Panc1 (cell line): ENCODE data around the gene AKAP11. TPM values are rescaled to one million over a fixed set of nuclear protein-coding genes. Genes with fewer than 3 reads are reported as not detected.

Source experiments
- ATAC-seq: fragments of 200-7000 bp; cut with Tn5 transposase; 2 replicates; pipeline ENCODE4 v1.9.1; 2020; ENCODE audit warnings: mild to moderate bottlenecking, moderate library complexity
- BruUV-seq: library from RNA; stranded (reverse); fragments of 400-500 nt; replicated peaks from 2 replicates; lab custom pipeline; 2021; lab: Mats Ljungman, UMichigan
- CTCF ChIA-PET: fragments of 300-600 bp; sonication (Branson Sonifier 250); formaldehyde crosslinking; loops from one replicate; lab custom pipeline; 2022; ENCODE audit warnings: antibody characterized with exemption; lab: Charles Lee
- POLR2A ChIA-PET: fragments of 300-600 bp; sonication (Branson Sonifier 250); formaldehyde crosslinking; loops from one replicate; lab custom pipeline; 2022; ENCODE audit warnings: antibody characterized with exemption; lab: Charles Lee
- DNase-seq: peaks from one replicate; pipeline ENCODE4 v3.0.0-alpha.2; 2010; ENCODE audit warnings: low read depth, low spot score
- H3K27ac ChIP-seq: 2 replicates; pipeline ENCODE4 v1.5.1; 2011; ENCODE audit warnings: mild to moderate bottlenecking, low read length, inconsistent platforms
- H3K27me3 ChIP-seq: fragments of 200-500 bp; sonication (Bioruptor generic); 2 replicates; pipeline ENCODE4 v1.6.0; 2014; ENCODE audit warnings: low read length, inconsistent platforms; ENCODE audit not compliant: control insufficient read depth, insufficient read depth
- H3K36me3 ChIP-seq: fragments of 200-500 bp; sonication (Bioruptor generic); 2 replicates; pipeline ENCODE4 v1.5.1; 2014; ENCODE audit warnings: inconsistent platforms, mild to moderate bottlenecking, low read length, moderate library complexity; ENCODE audit not compliant: control insufficient read depth, insufficient read depth
- H3K4me1 ChIP-seq: 2 replicates; pipeline ENCODE4 v1.5.1; 2011; ENCODE audit warnings: inconsistent platforms, mild to moderate bottlenecking, low read length, moderate library complexity; ENCODE audit not compliant: control insufficient read depth, insufficient read depth
- H3K4me3 ChIP-seq, 2 experiments: 2 replicates each; pipeline ENCODE4 v1.5.1; 2011 to 2012; ENCODE audit warnings: low read depth in 2 of 2, low read length in 2 of 2, mild to moderate bottlenecking in 2 of 2, inconsistent platforms in 1 of 2, moderate library complexity in 1 of 2
- H3K9me3 ChIP-seq: fragments of 200-500 bp; sonication (Bioruptor generic); 2 replicates; pipeline ENCODE4 v1.5.1; 2014; ENCODE audit warnings: low read depth, mild to moderate bottlenecking, inconsistent platforms, low read length, moderate library complexity; ENCODE audit not compliant: control insufficient read depth, insufficient read depth
- POLR2AphosphoS5 ChIP-seq: IDR thresholded peaks from 2 replicates; pipeline ENCODE4 v1.6.1; 2012; ENCODE audit warnings: mild to moderate bottlenecking, low read depth, low read length, moderate library complexity
- SIN3A ChIP-seq: IDR thresholded peaks from 2 replicates; pipeline ENCODE4 v1.6.1; 2012; ENCODE audit warnings: low read depth, mild to moderate bottlenecking, low read length, moderate library complexity, borderline replicate concordance; ENCODE audit not compliant: insufficient read depth
- TCF7L2 ChIP-seq: IDR thresholded peaks from 2 replicates; pipeline ENCODE4 v1.6.1; 2011; ENCODE audit warnings: mild to moderate bottlenecking, low read depth, low read length, inconsistent platforms
- in situ Hi-C: cut with HindIII; loops from 2 replicates; pipeline ENCODE4 v1.10.0; 2016; ENCODE audit warnings: low sequenced_read_pairs, low pct_unique_long_range_greater_than_20kb
- intact Hi-C: fragments of 100-400 bp; cut with micrococcal nuclease; formaldehyde crosslinking; loops from one replicate; pipeline ENCODE4 v1.10.0; 2022; ENCODE audit not compliant: unreplicated experiment
- total RNA-seq: library from RNA; stranded (reverse); gene quantifications from one replicate; pipeline ENCODE4 v1.2.1, GENCODE V29; 2021; ENCODE audit not compliant: unreplicated experiment
- TF ChIP-seq, protein P1 (sequence below), 2 experiments: IDR thresholded peaks; 2 replicates each; pipeline ENCODE4 v1.6.1; 2011 to 2012; ENCODE audit warnings: low read depth in 2 of 2, control low read depth in 1 of 2, low read length in 1 of 2, mild to moderate bottlenecking in 1 of 2, moderate library complexity in 1 of 2; ENCODE audit not compliant: insufficient read depth in 1 of 2
- TF ChIP-seq, protein P2 (sequence below): fragments of 450-650 bp; IDR thresholded peaks from 2 replicates; pipeline ENCODE4 v1.5.1; 2017; ENCODE audit warnings: mild to moderate bottlenecking

The AKAP11 gene
- total RNA-seq, 1 experiment from 2014 or later = 17.8 TPM

- no TSS peak for BruUV-seq
- CTCF ChIA-PET = no interaction called here
- Histone ChIP-seq H3K36me3 (no peaks in the 10 kb centered on the region; the same call in 1 of the 2 replicates), H3K9me3 (no peaks in the 10 kb centered on the region), H3K4me3 (no peak overlapping the region), H3K27ac (no peak overlapping the region), H3K27me3 (no peaks in the 10 kb centered on the region), H3K4me1 (no peaks in the 10 kb centered on the region)
- ATAC-seq = no peak
- intact Hi-C loops = no loop called here
- DNase-seq = no peak
- POLR2A ChIA-PET = no interaction called here
- in situ Hi-C loops = no loop called here
- no peak for TF ChIP-seq SIN3A
- TF ChIP-seq, protein P1, sequence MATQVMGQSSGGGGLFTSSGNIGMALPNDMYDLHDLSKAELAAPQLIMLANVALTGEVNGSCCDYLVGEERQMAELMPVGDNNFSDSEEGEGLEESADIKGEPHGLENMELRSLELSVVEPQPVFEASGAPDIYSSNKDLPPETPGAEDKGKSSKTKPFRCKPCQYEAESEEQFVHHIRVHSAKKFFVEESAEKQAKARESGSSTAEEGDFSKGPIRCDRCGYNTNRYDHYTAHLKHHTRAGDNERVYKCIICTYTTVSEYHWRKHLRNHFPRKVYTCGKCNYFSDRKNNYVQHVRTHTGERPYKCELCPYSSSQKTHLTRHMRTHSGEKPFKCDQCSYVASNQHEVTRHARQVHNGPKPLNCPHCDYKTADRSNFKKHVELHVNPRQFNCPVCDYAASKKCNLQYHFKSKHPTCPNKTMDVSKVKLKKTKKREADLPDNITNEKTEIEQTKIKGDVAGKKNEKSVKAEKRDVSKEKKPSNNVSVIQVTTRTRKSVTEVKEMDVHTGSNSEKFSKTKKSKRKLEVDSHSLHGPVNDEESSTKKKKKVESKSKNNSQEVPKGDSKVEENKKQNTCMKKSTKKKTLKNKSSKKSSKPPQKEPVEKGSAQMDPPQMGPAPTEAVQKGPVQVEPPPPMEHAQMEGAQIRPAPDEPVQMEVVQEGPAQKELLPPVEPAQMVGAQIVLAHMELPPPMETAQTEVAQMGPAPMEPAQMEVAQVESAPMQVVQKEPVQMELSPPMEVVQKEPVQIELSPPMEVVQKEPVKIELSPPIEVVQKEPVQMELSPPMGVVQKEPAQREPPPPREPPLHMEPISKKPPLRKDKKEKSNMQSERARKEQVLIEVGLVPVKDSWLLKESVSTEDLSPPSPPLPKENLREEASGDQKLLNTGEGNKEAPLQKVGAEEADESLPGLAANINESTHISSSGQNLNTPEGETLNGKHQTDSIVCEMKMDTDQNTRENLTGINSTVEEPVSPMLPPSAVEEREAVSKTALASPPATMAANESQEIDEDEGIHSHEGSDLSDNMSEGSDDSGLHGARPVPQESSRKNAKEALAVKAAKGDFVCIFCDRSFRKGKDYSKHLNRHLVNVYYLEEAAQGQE (IDR thresholded peaks at IDR 0.05; ENCODE audit: insufficient read depth in 1 of 2, low read depth in 2 of 2, low read length in 1 of 2) = no peak
- TF ChIP-seq POLR2AphosphoS5 = no peak
- no peak for TF ChIP-seq TCF7L2
- TF ChIP-seq, protein P2, sequence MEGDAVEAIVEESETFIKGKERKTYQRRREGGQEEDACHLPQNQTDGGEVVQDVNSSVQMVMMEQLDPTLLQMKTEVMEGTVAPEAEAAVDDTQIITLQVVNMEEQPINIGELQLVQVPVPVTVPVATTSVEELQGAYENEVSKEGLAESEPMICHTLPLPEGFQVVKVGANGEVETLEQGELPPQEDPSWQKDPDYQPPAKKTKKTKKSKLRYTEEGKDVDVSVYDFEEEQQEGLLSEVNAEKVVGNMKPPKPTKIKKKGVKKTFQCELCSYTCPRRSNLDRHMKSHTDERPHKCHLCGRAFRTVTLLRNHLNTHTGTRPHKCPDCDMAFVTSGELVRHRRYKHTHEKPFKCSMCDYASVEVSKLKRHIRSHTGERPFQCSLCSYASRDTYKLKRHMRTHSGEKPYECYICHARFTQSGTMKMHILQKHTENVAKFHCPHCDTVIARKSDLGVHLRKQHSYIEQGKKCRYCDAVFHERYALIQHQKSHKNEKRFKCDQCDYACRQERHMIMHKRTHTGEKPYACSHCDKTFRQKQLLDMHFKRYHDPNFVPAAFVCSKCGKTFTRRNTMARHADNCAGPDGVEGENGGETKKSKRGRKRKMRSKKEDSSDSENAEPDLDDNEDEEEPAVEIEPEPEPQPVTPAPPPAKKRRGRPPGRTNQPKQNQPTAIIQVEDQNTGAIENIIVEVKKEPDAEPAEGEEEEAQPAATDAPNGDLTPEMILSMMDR = no peak
Observed at GRCh38 chr13:42318570-42318969, 46.6 kb downstream of the AKAP11 start.

GRCh38 chr13:42320375-42320787 is 48.4 kb downstream of the AKAP11 start:
- POLR2A ChIA-PET = no interaction called here
- Histone ChIP-seq H3K4me3 (no peak overlapping the region), H3K27ac (no peak overlapping the region), H3K36me3 (no peaks in the 10 kb centered on the region; the same call in 1 of the 2 replicates), H3K9me3 (no peaks in the 10 kb centered on the region), H3K27me3 (no peaks in the 10 kb centered on the region), H3K4me1 (no peaks in the 10 kb centered on the region)
- ATAC-seq (no peak), DNase-seq (no peak)
- no TSS peak for BruUV-seq
- in situ Hi-C loops (no loop called here), intact Hi-C loops (no loop called here)
- TF ChIP-seq POLR2AphosphoS5 (no peak), TCF7L2 (no peak), SIN3A (no peak)
- TF ChIP-seq, protein P1 (IDR thresholded peaks at IDR 0.05; ENCODE audit: insufficient read depth in 1 of 2, low read depth in 2 of 2, low read length in 1 of 2) = no peak
- TF ChIP-seq, protein P2 = no peak
- CTCF ChIA-PET = no interaction called here
